NB4 (cell line): ENCODE measurements around the gene PDPN.

ENCODE experiments used
- MYC ChIP-seq: IDR thresholded peaks from 2 replicates; pipeline ENCODE4 v1.6.1; 2011; ENCODE audit warnings: low read depth, low read length
- POLR2A ChIP-seq: IDR thresholded peaks from 2 replicates; pipeline ENCODE4 v1.6.1; 2011; ENCODE audit warnings: mild to moderate bottlenecking; ENCODE audit not compliant: insufficient read length; ENCODE audit errors: extremely low read depth
- TF ChIP-seq, protein P1 (sequence below): IDR thresholded peaks from one replicate; pipeline ENCODE4 v1.5.1; 2012; ENCODE audit warnings: low read depth, low read length

GRCh38 chr1:13585612-13585991 is 2.0 kb downstream of the PDPN start:
- TF ChIP-seq, protein P1, sequence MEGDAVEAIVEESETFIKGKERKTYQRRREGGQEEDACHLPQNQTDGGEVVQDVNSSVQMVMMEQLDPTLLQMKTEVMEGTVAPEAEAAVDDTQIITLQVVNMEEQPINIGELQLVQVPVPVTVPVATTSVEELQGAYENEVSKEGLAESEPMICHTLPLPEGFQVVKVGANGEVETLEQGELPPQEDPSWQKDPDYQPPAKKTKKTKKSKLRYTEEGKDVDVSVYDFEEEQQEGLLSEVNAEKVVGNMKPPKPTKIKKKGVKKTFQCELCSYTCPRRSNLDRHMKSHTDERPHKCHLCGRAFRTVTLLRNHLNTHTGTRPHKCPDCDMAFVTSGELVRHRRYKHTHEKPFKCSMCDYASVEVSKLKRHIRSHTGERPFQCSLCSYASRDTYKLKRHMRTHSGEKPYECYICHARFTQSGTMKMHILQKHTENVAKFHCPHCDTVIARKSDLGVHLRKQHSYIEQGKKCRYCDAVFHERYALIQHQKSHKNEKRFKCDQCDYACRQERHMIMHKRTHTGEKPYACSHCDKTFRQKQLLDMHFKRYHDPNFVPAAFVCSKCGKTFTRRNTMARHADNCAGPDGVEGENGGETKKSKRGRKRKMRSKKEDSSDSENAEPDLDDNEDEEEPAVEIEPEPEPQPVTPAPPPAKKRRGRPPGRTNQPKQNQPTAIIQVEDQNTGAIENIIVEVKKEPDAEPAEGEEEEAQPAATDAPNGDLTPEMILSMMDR, result no peak
- TF ChIP-seq POLR2A (no peak), MYC (no peak)
